Measurements from ENCODE around the gene SERINC1.

The SERINC1 gene

DNA sequence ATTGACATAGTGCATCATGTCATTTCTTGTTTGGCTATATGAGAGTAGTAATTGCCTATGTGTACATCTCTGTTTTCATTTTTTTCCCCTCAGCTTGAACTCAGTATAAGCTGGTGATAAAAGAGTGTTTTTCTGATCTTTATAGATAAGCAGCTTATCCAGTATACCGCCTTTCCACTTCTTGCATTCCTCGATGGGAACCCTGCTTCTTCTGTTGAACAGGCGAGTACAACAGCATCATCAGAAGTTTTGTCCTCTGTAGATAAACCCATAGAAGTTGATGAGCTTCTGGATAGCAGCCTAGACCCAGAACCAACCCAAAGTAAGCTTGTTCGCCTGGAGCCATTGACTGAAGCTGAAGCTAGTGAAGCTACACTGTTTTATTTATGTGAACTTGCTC is 39.8 kb downstream of the SERINC1 start:
- DNase-seq = no peak

DNA sequence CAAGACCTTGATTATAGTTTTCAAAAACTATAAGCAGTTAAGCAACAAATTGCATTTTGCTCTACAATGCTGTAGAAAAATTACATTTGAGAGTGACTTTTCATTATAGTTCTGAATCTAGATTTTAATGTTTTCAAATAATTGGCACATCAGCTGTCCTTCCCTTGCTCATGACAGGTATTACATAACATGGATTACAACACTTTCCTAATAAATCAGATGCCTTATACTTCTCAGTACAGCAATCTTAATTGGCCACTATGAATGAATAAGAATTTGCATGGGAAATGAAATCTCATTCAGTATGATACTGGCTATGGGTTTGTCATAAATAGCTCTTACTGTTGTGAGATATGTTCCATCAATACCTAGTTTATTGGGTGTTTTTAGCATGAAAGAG is 42.3 kb downstream of the SERINC1 start:
- DNase-seq = no peak

DNA sequence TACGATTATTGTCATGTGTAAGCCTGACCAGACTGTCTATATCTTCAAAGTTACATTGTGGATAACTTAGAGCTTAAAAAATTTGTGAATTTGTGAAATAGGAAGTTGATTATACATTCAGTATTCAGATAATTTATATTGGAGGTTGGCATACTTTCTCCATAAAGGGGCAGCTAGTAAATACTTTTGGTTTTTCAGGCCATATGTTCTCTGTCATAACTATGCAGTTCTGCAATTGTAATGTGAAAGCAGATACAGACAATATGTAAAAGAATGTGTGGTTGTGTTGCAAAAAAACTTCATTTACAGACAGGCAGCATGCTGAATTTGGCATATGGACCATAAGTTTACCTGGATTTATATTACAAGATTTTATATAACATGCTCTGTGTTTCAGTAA is 42.8 kb downstream of the SERINC1 start:
- no peak for DNase-seq

DNA sequence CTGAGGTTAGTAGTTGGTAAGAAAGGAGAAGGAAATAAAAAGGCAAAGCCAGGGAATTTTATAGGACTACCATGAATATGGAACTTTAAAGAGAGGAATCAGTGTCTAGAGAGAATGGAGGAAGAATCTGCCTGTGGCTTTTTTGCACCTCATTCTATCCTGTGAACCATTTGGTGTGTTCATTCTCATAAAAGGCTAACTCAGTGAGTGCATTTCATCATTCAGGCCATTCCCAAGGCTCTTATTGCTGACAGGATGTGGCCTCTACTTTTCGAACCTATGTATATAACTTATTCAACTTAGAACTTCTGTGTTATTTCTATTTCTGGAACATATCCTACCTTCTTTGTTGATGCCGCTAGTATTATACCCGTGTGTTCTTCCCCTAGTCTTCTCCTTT is 45.0 kb downstream of the SERINC1 start:
- no peak for DNase-seq

DNA sequence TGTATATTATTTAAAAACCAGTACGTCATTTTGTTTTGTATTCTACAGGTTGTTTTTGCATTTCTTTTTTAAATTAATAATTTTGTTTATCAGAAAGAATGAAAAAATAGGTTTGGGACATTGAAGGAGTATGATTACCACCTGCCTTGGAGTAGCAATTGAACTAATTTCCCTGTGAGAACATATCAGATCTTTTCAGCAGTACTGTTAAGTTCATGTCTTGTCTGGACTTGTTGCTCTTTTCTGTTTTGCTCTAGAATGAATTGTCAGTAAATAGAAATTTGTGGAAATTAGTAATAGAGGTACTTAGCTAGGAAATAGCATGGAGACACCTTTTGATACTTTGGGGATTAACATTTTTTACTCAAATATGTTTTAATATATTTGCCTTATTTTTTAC is 47.9 kb downstream of the SERINC1 start:
- no peak for DNase-seq

DNA sequence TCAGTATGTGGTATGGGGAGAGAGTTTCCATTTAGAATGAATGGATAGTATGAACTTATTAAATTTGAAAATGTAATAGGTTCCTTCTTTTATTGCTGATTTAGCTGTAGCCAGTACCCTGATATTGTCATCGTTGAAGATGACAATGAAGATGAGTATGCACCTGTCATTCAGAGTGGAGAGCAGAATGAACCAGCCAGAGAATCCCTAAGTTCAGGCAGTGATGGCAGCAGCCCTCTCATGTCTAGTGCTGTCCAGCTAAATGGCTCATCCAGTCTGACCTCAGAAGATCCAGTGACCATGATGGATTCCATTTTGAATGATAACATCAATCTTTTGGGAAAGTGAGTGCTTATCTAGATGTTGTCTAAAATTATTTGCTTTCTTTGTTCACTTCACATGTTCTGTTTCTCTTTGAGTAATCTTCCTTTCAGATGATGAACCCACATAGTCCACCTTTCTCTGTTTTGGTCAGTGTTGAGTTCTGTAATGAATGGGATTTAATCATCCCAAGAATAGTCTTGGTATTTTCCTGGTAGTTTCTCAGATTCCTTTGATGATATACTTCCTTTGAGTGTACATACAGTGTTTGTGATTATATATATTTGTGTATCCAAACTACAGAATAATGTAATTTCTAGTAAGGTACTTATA is 48.9 kb downstream of the SERINC1 start:
- DNase-seq = no peak

DNA sequence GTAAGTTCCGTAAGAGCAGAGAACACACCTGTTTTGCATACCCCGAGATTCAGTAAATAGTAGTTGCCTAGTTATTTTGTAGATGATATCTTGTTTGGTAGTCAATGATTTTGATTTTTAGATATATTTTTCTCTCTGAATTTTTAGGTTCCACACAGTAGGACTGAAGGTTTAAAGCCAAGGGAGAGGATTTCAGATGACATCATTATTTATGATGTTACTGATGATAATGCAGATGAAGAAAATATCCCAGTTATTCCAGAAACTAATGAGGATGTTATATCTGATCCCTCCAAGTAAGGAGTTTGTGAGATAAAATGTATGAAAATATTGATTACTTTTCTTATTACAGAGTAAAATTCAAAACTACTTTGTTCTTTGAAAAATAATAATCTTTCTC is 49.6 kb downstream of the SERINC1 start:
- DNase-seq = no peak

DNA sequence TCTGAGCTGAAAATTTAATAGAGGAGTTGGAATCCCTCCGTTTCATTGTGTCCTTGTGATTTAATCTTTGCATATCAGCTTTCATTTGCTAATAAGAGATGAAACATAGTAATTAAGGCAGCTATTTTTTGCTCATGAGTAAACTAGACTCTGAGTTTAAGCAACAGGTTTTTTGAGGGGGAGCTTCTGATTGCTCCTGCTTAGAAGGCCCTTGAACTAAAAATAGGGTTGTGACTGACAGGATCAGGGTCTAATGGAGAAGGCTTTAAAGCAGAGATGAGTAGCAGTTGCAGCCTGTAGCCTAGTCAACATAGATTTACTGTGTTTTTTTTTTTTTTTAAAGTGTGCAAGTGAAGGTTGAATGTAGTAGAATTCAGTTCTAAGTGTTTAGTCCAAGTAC is 54.8 kb downstream of the SERINC1 start:
- no peak for DNase-seq

DNA sequence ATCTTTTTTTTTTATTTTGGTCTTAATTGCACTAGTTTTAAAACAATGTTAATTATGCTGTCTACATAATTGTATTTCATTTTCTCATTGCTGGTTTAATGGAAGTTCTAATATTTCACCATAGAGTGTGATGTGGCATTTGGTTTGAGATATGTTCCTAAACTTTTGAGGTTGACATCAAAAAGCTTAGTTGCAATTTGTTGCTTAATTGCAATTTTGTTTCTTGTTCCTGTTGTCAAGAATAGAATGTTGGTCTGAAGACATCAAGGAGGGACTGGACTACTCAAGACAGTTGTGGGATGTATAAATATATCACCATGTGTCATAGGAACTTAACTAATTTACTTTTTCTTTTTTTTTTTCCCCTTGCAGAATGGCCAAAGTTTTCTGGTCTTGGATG is 59.6 kb downstream of the SERINC1 start:
- no peak for DNase-seq

DNA sequence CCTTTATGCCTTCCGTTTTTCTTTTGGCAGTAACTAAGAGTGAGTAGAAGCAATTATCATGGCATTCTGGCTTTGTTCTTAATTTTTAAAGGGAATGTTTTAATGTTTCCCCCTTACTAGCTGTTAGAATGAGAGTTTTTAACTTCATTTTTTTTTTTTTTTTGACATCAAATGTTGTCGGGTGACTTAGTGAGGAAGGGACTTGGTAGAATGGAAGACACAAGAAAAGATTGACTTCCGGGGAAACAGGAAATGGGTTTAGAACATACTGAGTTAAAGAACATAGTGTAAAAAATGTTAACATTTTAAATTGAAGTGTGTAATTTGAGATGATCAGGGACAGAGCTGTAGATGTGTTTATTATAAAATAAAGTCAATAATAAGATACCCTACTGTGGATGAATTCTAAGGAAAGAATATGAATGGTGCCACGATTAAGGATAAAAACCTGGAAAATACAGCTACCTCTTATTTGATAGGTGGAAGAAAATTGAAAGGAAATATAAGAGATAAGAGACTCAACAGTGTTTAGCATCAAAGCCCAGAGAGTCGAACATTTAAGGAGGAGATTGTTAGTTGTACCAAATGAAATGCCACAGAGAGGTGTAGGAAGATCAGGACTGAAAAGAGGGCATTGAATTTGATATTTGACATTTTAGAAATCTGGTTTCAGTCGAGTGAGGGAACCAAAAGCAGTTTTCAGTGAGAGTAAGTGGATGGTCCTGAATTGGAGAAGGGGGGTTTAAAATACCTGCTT is 62.7 kb downstream of the SERINC1 start:
- DNase-seq = no peak

DNA sequence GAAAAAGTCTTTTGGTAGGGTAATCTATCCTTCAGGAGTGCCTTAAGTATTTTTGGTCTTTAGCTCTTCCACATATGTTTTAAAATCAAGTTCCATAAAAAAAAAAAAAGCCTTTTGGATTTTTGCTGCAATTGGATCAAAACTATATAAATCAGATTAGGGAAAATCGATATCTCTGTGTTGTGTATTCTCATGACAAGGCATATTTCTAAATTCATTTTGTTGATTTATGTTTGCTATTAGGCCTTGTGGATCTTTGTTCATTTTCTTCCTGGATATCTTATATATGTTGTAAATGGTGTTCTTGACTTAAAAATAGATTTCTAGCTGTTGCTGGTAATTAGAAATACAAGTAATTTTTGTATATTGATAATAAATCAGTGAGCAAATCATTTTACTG is 63.4 kb downstream of the SERINC1 start:
- DNase-seq = no peak

DNA sequence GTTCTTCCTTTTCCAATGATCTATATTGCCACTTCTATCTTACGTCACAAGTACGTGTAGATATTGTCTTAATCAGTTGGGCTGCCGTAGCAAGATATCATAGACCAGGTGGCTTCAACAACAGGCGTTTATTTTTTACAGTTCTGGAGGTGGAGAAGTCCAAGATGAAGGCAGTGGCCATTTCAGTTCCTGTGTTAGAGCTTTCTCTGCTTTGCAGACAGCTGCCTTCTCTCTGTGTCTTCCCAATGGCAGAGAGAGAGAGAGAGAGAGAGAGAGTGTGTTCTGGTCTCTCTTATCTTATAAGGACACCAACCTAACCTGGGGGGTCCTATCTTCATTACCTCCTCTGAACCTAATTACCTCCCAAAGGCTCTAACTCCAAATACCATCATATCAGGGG is 63.9 kb downstream of the SERINC1 start:
- no peak for DNase-seq

DNA sequence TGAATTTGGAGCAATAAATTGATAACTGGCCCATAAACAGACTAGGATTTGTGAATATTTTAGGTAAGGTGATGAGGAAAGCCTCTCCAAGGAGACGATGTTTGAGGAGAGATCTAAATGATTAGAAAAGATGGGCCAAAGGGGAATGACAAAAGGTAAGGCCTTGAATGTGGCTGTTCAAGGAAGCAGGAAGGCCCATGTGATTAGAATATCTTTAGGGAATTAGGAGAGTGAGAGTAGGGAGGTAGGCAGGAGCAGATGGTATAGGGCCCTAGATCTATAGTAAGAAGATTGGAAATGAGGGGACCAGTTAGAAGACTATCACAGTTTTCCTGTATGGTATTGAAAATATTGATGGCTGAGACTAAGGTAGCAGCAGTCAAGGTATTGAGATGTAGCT is 65.4 kb downstream of the SERINC1 start:
- DNase-seq = no peak

DNA sequence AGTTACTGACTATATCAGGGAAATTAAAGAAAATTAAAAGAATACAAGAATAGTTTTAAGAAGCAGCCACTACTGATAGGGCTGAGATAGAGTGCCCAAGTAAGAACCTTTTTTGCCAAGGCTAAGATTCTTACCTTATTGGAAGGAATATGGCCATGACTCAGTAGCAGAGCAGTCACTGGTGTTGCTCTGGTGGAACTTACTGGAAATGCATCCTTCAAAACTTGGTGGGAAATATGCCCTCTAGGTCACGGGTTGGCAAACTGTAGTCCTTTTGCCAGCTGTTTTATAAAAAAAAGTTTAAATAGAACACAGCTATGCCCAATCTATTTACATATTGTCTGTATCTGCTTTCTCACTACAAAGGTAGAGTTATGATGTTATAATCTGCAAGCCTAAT is 66.2 kb downstream of the SERINC1 start:
- DNase-seq = no peak

DNA sequence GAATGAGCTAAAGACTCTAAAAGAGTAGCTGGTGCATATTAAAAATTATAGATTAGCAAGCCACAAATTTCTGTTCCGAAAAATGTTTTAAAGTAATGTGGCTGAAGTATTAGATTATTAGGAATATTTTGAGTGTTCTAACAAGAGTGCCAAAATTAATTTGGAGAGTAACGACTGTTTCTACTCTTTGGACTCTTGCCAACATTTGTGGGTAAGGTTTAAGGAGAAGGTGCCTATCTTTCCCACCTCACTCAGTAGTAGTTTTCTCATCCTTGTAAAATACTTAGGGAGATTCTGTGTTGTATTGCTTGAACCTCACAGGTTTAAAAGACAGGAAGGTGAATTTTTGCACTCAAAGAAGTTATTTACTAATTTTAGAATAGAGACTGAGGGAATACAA is 67.2 kb downstream of the SERINC1 start:
- no peak for DNase-seq

DNA sequence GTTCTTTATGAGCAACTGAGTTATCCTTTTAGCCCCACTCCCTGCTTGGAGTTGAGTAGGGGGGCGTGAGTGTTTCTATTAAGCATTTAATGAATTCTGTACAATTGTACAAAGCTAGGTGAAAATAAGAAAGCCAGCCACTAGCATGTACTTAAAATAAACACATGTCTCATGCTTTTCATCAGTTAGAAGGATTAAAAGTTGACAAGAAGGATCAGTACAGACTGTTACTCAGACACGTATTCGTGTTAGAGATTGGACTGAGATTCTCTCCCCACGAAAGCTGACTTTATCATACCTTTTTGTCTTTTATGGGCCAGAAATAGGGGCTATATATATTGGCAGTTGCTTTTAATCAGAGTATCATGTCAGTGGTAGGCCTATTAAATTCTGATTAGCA is 70.5 kb downstream of the SERINC1 start:
- no peak for DNase-seq

DNA sequence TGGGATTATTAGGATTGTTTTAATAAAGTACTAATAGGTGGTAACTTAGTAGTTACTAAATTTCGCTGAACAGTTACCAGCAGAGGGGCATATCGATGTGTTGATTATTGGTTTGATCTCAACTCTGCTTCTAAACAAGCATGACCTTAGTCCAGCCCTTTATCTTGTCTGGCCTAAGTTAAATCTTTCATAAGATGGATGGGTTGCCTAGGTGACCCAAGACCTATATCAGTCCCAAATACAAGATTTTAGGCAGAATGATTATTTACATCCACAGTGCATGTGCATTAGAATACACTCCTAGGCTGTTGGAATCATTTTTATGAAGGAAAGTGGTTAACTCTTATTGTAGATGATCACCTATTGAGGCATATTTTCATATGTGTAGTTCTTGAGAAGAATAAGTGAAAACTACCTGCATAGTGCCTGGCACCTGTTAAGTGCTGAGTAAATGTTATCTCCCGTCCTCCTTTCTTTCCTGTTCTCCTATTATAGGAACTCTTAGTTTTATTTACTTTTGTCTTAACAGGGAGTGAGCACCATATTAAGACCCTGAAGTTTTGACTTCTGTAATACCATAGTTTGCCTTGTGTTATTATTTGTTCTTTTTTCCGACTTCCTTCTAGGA is 71.0 kb downstream of the SERINC1 start:
- no peak for DNase-seq

DNA sequence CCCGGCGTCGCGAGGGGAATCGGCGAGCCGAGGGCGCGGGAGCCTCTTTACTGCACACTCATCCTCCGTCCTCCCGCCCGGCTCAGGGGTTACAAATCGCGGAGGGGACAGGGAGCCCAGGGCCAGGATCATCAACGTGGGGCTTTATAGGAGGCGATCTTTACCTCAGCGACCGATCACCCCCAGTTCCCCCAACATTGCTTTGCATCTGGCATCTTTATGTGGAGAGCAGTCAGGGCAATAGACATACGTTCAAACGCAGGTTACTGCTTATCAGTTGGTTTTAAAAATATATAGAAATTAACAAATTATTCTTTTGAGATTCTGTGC is 71.5 kb downstream of the SERINC1 start:
- DNase-seq = peak; percentile 37

DNA sequence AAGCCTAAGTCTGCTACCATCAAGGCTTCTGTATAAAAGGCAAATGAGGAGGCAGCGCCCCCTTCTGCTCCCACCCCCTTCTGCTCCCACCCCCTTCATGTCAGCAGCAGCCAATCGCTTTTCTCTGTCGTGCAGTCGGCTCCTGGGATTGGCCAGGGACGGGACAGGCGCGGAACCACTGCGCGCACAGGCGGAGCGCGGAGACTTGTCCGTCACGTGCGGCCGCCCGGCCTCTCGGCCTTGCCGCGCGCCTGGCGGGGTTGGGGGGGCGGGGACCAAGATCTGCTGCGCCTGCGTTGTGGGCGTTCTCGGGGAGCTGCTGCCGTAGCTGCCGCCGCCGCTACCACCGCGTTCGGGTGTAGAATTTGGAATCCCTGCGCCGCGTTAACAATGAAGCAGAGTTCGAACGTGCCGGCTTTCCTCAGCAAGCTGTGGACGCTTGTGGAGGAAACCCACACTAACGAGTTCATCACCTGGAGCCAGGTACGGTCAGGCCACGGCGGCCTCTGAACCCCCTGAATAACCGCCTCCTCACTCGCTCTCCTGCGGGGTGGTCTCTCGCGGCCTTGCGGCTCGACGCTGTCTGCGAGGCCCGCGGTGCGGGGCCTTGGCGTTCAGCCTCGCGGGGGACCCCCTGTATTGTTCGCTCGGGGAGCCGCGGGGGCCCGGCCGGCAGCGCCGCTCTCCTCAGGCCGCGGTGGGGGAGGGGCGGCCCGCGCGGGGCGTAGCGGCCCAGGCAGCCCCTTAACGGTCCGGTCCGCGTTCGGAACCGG is 72.1 kb downstream of the SERINC1 start, which contains the start of gene HSF2:
TSS of gene HSF2 (plus strand) at position 305 of the 773 bp plus-strand sequence. CDS start at position 391, 86 bp downstream.
- DNase-seq = peak; percentile 95

DNA sequence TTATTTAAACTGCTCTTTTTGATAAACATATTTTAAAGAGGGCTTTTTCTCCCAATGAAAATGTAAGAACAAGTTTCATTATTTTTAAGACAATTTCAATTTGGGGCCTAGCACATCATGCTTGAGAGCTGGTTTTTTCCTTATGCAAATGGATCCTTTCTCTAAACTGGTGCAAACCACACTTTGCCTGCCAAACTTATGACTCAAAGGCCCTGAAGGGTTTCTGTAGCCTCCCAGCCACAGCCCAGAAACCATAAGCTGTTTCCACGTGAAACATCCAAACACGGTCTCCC is 72.6 kb downstream of the SERINC1 start:
- no peak for DNase-seq

DNA sequence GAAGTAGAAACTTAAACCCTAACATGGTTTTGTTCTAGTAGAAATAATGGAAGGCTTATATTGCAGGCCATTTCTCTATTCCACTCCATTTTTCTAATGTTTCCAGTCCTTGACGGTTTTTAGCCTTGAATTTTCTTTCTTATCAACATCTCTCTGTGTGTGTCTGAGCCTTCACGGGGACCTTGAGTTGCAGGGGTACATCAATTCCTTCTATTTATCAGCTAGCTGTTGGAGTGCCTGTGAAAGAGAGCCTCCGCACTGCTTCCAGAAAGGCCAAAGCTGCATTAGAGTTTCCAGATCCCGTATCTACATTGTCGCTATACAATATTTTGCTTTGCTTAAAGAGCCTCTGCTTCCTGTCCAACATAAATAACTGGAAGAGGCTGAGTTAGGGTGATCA is 77.6 kb downstream of the SERINC1 start:
- no peak for DNase-seq

DNA sequence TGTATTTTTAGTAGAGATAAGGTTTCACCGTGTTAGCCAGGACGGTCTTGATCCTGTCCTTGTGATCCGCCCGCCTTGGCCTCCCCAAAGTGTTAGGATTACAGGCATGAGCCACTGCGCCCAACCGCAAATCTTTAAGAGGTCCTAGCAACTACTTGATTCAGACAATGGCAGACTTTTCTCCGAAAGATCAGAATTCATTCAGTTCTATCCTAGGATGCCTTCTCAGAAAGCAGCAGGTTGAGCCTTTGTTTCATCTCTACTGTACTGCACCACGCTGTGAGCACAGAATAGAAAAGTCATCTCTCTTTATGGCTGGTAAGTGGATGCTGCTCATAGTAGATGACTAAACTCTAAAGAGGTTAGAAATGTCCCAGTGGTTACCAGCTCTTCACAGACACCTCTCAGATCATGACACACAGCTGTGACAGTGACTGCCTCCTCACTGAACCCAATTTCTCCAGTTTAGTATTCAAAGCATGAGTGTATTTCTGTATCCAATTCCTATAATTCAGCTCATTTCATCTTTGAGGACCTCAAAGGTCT is 78.2 kb downstream of the SERINC1 start:
- DNase-seq = no peak

All from CD4-positive, alpha-beta T cell treated with Interleukin-17A for 4 hours (primary cell).